ENCODE results near the gene MUSK.

GRCh38 chr9:110669433-110669832 lies 842 bp downstream of the MUSK start:
- TF ChIP-seq POLR2AphosphoS5 (IDR thresholded peaks at IDR 0.05) (no peak), CTCF (IDR thresholded peaks at IDR 0.05) (no peak)

Measured in esophagus muscularis mucosa (tissue), 3 donors.